ENCODE results near the gene GUCY1A2. TPM values are rescaled to one million over a fixed set of nuclear protein-coding genes. Genes with fewer than 3 reads are reported as not detected.

The GUCY1A2 gene
- total and polyA plus RNA-seq, 2 donors (not counting 3 experiments of a cell fraction or from before 2014, with no cell fraction given) = 0.02 to 0.03 TPM

DNA sequence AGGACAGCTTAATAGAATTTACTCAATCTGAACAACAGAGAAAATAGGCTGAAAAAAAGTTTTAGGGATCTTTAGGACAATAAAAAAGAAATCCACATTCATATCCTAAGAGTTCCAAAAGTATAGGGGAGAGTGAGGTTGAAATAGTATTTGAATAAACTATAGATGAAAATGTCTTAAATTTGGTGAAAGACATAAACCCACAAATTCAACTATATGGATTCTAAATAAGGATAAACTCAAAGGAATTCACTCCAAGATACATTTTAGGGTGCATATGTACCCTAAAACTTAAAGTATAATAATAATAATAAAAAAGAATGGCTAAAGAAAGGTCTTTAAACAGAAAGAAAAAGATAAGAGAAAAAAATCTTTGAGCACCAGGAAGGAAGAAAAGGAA lies 203.1 kb downstream of the GUCY1A2 start:
- no peaks in the 10 kb centered on the region for H3K4me1 ChIP-seq (ENCODE audit: control insufficient read depth, extremely low read depth, insufficient read depth, low read length)
- no peak overlapping the region for H3K4me3 ChIP-seq (replicated peaks in 1 of 3; ENCODE audit: insufficient read depth in 1 of 3, low read depth in 1 of 3, low read length in 3 of 3)
- TF ChIP-seq, protein P1, sequence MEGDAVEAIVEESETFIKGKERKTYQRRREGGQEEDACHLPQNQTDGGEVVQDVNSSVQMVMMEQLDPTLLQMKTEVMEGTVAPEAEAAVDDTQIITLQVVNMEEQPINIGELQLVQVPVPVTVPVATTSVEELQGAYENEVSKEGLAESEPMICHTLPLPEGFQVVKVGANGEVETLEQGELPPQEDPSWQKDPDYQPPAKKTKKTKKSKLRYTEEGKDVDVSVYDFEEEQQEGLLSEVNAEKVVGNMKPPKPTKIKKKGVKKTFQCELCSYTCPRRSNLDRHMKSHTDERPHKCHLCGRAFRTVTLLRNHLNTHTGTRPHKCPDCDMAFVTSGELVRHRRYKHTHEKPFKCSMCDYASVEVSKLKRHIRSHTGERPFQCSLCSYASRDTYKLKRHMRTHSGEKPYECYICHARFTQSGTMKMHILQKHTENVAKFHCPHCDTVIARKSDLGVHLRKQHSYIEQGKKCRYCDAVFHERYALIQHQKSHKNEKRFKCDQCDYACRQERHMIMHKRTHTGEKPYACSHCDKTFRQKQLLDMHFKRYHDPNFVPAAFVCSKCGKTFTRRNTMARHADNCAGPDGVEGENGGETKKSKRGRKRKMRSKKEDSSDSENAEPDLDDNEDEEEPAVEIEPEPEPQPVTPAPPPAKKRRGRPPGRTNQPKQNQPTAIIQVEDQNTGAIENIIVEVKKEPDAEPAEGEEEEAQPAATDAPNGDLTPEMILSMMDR (IDR thresholded peaks at IDR 0.05; ENCODE audit: extremely low read depth in 1 of 2, insufficient read depth in 1 of 2, low read depth in 1 of 2, low read length in 2 of 2) = no peak
- BruUV-seq (replicated peaks) = no TSS peak
- FAIRE-seq (no peak), DNase-seq (ENCODE audit: low read depth, low spot score) (no peak)
- no peak overlapping the region for H3K27ac ChIP-seq (ENCODE audit: insufficient read depth, low read depth, low read length)
- CTCF ChIA-PET = no interaction called here
- intact Hi-C loops (cut with micrococcal nuclease) (no loop called here), dilution Hi-C loops (cut with MboI; ENCODE audit: extremely low pct_ligation_motif_present, low sequenced_read_pairs) (no loop called here)
- H3K27me3 ChIP-seq (ENCODE audit: control insufficient read depth in 2 of 2, insufficient read depth in 2 of 2, low read length in 2 of 2) = no peaks in the 10 kb centered on the region
- H3K4me2 ChIP-seq (ENCODE audit: insufficient read depth, low read length) = no peak overlapping the region
- H4K20me1 ChIP-seq (replicated peaks; ENCODE audit: control insufficient read depth, extremely low read depth, insufficient read depth, low read length) = no peaks in the 10 kb centered on the region
- no peak overlapping the region for H2AFZ ChIP-seq (ENCODE audit: low read depth, low read length)
- H3K36me3 ChIP-seq (ENCODE audit: control insufficient read depth in 2 of 2, extremely low read depth in 1 of 2, insufficient read depth in 2 of 2, low read length in 2 of 2) = no peaks in the 10 kb centered on the region
- no peaks in the 10 kb centered on the region for H3K79me2 ChIP-seq (ENCODE audit: control insufficient read depth, insufficient read depth, low read length)
- H3K9ac ChIP-seq (replicated peaks; ENCODE audit: extremely low read depth, insufficient read depth, low read length) = no peak overlapping the region
- POLR2A ChIA-PET = no interaction called here
- H3K9me3 ChIP-seq (replicated peaks; ENCODE audit: control insufficient read depth, insufficient read depth, low read length) = peaks cover 2% of the 10 kb centered on the region
- H3K9me1 ChIP-seq (replicated peaks; ENCODE audit: control insufficient read depth, extremely low read depth, insufficient read depth, low read length) = no peaks in the 10 kb centered on the region

GRCh38 chr11:106813806-106814205 lies 204.5 kb downstream of the GUCY1A2 start:
- CTCF ChIA-PET = no interaction called here
- intact Hi-C loops (cut with micrococcal nuclease) = no loop called here
- Histone ChIP-seq H3K4me3 (replicated peaks in 1 of 3; ENCODE audit: insufficient read depth in 1 of 3, low read depth in 1 of 3, low read length in 3 of 3) (no peak overlapping the region), H2AFZ (ENCODE audit: low read depth, low read length) (no peak overlapping the region), H3K9ac (replicated peaks; ENCODE audit: extremely low read depth, insufficient read depth, low read length) (no peak overlapping the region), H3K4me2 (ENCODE audit: insufficient read depth, low read length) (no peak overlapping the region), H3K4me1 (ENCODE audit: control insufficient read depth, extremely low read depth, insufficient read depth, low read length) (no peaks in the 10 kb centered on the region), H3K9me3 (replicated peaks; ENCODE audit: control insufficient read depth, insufficient read depth, low read length) (peaks cover 2% of the 10 kb centered on the region), H3K36me3 (ENCODE audit: control insufficient read depth in 2 of 2, extremely low read depth in 1 of 2, insufficient read depth in 2 of 2, low read length in 2 of 2) (no peaks in the 10 kb centered on the region), H3K27ac (ENCODE audit: insufficient read depth, low read depth, low read length) (no peak overlapping the region), H3K9me1 (replicated peaks; ENCODE audit: control insufficient read depth, extremely low read depth, insufficient read depth, low read length) (no peaks in the 10 kb centered on the region), H3K27me3 (ENCODE audit: control insufficient read depth in 2 of 2, insufficient read depth in 2 of 2, low read length in 2 of 2) (no peaks in the 10 kb centered on the region), H3K79me2 (ENCODE audit: control insufficient read depth, insufficient read depth, low read length) (no peaks in the 10 kb centered on the region), H4K20me1 (replicated peaks; ENCODE audit: control insufficient read depth, extremely low read depth, insufficient read depth, low read length) (no peaks in the 10 kb centered on the region)
- FAIRE-seq (no peak), DNase-seq (ENCODE audit: low read depth, low spot score) (no peak)
- TF ChIP-seq GATA2 (IDR thresholded peaks at IDR 0.05; ENCODE audit: insufficient read depth, insufficient read length, low read depth, low read length) = no peak
- TF ChIP-seq JUN (IDR thresholded peaks at IDR 0.05; ENCODE audit: borderline replicate concordance, insufficient read depth, insufficient read length, low read depth) = no peak
- TF ChIP-seq POLR2AphosphoS5 (IDR thresholded peaks at IDR 0.05; ENCODE audit: insufficient read depth, low read depth, low read length) = no peak
- no peak for TF ChIP-seq POLR2A (IDR thresholded peaks at IDR 0.05; ENCODE audit: low read depth, low read length)
- TF ChIP-seq MAX (IDR thresholded peaks at IDR 0.05; ENCODE audit: insufficient read depth, insufficient read length) = no peak
- no peak for TF ChIP-seq FOS (IDR thresholded peaks at IDR 0.05; ENCODE audit: borderline replicate concordance, insufficient read depth, low read length)
- no peak for TF ChIP-seq MYC (IDR thresholded peaks at IDR 0.05; ENCODE audit: low read depth, low read length)
- no peak for TF ChIP-seq EZH2 (IDR thresholded peaks at IDR 0.05; ENCODE audit: borderline replicate concordance, low read depth, low read length, severe bottlenecking)
- TF ChIP-seq, protein P1 (IDR thresholded peaks at IDR 0.05; ENCODE audit: extremely low read depth in 1 of 2, insufficient read depth in 1 of 2, low read depth in 1 of 2, low read length in 2 of 2) = no peak
- dilution Hi-C loops (cut with MboI; ENCODE audit: extremely low pct_ligation_motif_present, low sequenced_read_pairs) = no loop called here
- no TSS peak for BruUV-seq (replicated peaks)
- POLR2A ChIA-PET = no interaction called here
